CD4-positive, alpha-beta T cell treated with Interleukin-1 beta for 1 hour (primary cell): Measurements from ENCODE around the gene LMO2.

Source experiments
- DNase-seq, 2 donors: peaks; one replicate each; pipeline ENCODE4 v3.0.0-alpha.2; 2020 to 2022

Gene LMO2

GRCh38 chr11:33913991-33914390, 22.1 kb upstream of the LMO2 start:
- DNase-seq, result no peak

- peak in 1 of 2 donors; percentile 28 for DNase-seq
These were observed 20.8 kb upstream of the LMO2 start for GRCh38 chr11:33912405-33913361.

DNA sequence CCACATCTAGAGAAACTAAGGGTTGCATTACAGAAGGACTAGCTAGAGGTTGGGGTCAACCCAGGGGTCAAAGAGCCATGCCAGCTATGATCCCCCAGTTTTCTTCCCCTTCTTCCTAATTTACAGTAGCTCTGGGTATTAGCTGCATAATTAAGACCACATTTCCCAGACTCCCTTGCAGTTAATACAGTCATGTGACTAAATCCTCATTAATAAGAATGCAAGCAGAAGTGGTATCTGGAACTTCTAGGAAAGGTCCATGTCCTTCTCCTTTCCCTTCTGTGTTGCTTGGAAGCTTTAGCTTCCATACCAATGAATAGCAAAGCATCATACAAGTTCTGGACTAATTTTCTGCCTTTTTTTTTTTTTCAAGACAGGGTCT, 19.1 kb upstream of the LMO2 start:
- no peak for DNase-seq

- DNase-seq, result no peak
These were observed 18.6 kb upstream of the LMO2 start for GRCh38 chr11:33910296-33910957.

- DNase-seq, result no peak
These were observed 17.7 kb upstream of the LMO2 start for GRCh38 chr11:33909552-33909951.

DNA sequence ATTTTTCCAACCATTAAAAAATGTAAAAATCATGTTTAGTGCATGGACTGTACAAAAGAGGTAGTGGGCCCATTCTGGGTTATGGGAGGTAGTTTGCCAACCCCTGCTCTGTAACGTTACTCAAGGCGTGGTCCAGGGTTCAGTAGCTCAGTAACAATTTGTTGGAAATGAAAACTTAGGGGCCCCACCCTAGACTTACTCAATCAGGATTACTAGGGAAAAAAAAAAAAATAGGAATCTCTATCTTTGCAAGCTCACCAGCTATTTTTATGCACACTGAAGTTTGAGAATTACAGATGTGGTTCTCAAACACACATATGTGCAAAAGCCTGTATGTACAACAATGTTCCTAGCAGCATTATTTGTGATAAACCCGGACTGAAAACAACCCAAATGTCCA, 17.3 kb upstream of the LMO2 start:
- no peak for DNase-seq

DNA sequence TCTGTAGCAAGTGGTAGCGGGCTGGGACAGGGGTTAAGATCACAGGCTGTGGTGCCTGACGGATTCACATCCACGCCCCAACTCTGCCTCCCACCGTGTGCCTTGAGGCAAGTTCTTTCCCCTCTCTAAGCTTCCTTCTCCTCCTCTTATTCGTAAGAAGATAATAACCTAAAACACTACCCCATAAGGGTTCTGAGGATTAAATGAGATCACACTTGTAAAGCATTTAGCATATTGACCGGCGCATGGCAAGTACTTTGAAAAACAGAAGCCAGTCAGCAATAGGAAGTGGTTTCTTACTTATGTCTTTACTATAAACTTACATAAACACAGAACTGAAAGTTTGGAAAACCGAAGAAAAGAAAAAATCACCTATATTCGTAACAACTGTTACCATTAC, 15.5 kb upstream of the LMO2 start:
- no peak for DNase-seq

- no peak for DNase-seq
These were observed 14.8 kb upstream of the LMO2 start for GRCh38 chr11:33906484-33907186.

GRCh38 chr11:33904102-33904501, 12.2 kb upstream of the LMO2 start:
- no peak for DNase-seq

DNA sequence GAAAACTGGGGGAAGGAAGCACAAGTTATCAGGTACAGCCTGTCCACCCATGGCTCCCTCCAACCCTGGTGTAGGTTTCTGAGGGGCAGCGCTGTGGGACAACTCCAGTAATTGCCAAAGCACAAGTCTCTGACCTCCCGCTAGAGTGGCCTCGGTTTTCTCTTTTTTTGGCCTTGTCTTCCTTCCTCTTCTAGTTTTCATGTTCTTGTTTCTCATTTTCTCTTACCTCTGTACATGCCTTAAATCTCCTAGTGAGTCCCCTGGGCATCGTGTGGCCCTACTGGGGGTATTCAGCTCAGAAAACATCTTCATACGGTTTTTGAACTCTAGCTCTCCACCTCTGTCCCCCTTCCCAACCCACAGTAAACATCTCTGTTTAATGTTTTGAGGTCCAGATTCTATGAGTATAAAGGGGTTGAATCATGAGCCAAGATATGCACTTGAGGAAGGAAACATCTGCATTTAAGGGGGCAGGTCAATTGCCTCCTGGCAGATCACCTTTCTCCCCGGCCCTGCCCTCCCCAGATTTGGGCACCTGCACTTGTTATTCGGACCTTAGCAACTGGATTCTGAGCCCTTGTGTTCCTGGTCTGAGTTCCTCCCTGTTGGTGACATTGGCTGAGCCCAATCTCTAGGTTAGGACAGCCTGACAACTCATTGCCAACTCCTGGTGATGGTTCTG, 8.4 kb upstream of the LMO2 start:
- DNase-seq, result no peak

DNA sequence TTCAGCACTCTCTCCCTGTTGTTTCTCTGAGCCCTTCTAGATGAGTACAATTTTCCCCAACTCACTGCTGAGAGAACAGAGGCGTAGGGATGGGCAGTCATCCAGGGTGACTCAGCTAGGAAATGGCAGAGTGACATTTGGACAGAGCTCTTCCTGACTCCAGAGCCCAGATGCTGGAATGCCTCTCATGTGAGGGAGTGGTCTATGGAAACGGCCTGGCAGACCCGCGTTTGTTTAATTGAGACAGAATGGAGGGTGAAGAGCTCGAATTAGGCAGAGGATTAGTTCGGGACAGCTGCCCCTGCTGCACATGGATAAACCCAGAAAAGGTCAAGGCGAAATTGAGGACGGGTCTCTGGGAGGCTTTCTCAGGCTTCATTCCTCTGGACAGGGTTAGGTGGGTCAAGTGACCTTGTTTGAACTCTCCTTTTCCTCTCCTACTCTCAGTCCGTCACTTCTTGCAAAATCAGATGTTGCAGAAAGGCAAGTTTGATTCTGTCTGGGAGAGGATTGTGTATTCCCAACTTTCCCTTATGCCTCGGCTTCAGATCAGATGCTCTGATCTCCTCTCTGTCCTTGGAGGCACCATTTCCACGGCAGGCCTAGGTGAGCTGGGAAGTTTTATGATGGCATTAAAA, 7.6 kb upstream of the LMO2 start:
- no peak for DNase-seq

DNA sequence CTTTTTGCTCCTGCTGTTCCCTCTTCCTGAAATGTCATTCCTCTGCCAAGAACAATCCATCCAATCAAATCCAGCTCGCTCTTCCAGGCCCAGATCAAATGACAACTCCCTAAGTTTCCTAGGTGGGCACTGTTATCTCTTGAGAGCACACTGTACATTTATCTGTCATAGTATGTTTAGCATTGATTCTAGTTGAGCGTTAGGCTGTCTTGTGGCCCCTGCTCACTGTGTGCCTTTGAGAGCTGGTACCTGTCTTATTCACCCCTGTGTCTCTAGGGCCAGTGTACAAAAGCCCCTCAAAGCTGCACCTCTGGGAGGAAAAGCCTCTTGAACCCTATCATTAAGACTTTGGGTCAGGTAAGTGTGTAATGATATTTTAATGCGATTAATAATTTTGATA, 7.1 kb upstream of the LMO2 start:
- no peak for DNase-seq

DNA sequence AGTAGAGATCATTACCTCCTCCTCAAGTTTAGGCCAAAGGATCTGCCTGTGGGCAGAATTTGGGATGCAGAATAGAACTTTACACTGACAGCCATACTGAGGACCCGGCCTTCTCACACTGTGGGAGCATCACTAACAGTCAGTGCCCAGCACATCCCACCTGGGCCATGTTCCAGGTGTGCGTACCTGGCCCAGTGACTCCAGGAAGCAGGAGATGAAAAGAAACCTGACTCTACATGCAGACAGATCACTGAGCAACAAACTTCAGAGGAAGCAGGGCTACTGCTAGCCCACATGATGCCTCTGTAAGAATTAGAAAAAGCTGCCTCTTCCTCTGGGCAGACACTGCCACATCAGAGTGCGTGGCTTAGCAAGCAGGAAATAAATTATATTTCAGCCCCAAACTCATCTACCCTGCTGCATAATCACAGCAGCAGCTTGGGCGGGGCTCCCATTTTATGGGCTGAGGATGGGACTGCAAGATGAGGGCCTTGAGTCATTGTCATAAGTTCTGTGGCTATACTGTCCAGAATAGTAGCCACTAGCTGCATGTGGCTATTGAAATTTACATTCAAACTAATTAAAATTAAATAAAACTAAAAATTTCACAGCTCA, 6.0 kb upstream of the LMO2 start:
- peak in 1 of 2 donors; percentile 25 for DNase-seq

DNA sequence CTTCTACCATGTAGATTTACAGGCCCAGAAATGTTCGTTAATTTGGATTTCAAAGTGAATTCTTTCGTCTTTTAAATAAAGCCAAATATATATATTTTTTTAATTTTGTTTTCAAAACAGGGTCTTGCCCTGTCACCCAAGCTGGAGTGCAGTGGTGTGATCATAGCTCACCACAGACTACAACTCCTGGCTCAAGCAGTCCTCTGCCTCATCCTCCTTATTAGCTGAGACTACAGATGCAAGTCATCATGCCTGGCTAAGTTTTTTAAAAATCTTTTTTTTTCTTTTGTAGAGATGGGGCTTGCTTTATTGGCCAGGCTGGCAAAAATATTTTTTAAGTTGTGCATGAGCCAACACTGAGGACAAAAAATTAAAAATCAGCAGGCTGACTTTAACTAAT, 5.0 kb upstream of the LMO2 start:
- no peak for DNase-seq

DNA sequence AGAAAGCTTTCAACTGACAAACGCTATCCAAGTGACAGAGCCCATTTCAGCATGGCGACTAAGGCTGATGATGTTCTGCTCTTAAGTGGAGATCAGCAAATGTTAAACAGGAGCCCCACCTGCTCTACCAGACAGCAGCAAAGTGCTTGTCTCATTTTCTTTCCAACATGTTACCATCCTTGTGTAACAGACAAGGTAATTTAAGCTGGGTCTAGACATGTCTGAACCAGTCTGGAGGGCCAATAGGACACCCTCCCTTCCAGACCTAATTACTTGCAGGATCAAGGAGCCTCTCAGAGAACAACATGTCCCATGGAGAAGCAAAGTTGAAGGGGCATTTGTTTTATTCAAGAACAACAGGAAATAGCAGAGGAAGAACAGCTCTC, 3.9 kb upstream of the LMO2 start:
- no peak for DNase-seq

DNA sequence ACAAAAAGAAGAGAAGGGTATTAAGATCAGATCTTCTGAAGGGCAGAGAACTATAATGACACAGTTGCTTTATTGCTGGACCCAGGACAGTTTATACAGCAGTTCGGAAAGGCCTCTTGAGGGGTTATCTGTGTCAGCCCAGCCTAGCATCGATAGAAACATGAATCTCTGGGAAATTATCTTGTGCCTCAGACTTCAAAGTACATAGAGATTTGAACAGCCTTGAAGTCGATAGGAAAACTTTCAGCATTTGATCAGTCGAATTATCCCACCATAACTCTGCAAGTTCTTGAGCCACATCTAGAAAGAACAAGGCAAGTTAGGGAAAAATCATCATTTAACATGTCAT, 2.5 kb upstream of the LMO2 start:
- no peak for DNase-seq

DNA sequence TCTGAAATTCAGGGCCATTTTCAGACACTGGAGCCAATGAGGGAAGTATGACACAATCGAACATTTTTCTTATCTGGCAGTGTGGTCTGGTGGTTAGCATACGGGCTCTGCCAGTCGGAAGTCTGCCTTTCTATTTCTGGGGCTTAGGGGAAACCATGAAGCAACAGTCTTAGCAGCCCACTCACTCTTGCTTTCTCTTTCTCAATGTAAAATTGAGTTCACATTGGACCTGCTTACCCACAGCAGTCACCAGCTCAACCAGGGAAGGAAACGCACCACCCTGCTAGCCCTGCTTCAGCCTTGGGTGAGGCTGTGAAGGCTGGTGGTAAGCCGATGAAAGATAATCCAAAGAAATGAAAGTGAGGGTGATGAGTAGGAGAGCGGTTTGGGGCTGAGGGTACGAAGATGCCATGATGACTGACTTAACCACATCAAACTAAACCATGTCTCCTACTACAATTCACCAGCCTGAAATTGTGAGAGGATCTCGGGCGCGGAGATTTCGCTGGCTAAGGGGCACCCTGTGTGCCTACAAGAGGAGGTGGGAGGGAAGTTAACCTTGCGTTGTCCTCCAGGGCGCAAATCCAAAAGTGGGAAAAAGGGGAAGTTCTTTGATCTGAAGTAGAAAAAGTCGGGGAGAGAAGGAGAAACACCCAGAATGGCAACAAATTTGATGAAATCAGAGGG, 2.0 kb upstream of the LMO2 start:
- DNase-seq, result peak; percentile 53 to 69

- no peak for DNase-seq
These were observed 1.2 kb upstream of the LMO2 start for GRCh38 chr11:33892906-33893594.

DNA sequence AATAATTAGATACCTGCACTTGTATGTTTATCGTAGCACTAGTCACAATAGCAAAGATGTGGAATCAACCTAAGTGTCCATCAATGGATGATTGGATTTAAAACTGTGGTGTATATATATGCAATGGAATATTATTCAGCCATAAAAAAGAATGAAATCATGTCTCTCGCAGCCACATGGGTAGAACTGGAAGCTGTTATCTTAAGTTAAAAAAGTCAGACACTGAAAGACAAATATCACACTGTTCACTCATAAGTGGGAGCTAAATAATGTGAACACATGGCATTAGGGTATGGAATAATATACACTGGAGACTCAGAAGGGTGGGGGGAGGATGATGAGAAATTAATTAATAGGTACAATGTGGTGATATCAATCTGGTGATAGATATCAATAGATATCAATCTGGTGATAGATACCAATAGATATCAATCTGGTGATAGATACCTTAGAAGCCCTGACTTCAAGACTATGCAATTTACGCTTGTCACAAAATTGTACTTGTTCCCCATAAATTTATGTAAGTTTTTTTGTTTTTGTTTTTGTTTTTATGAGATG, 2.0 kb downstream of the LMO2 start:
- DNase-seq, result no peak

- DNase-seq, result no peak
These were observed 2.6 kb downstream of the LMO2 start for GRCh38 chr11:33889296-33889695.

GRCh38 chr11:33887886-33888285, 4.0 kb downstream of the LMO2 start:
- DNase-seq, result no peak
